HG03064 (cell line): ENCODE data around the gene UNC93A.
"Not testable (repeated sequence)": the region's sequence is repeated elsewhere in the genome, so short reads cannot be mapped to it uniquely, and the experiment has no call there.

Experiments used
- ATAC-seq: cut with Tn5 transposase; IDR thresholded peaks from one replicate; pipeline ENCODE4 v1.9.1; 2021; ENCODE audit warnings: low read depth; ENCODE audit not compliant: unreplicated experiment

UNC93A gene

GRCh38 chr6:167290786-167291622 lies at the start of gene UNC93A:
Gene UNC93A, plus strand, starts transcription at chr6:167291315. Its CDS starts 175 bp downstream, at chr6:167291490.
- ATAC-seq = no peak

GRCh38 chr6:167241321-167242134 lies 49.6 kb upstream of the UNC93A start:
- ATAC-seq = not testable (repeated sequence)

- not testable (repeated sequence) for ATAC-seq
Observed at GRCh38 chr6:167242135-167242506, 49.0 kb upstream of the UNC93A start.

- ATAC-seq = not testable (repeated sequence)
Observed at GRCh38 chr6:167242511-167243051, 48.5 kb upstream of the UNC93A start.

- ATAC-seq = no peak
Observed at GRCh38 chr6:167244064-167244960, 46.8 kb upstream of the UNC93A start.

GRCh38 chr6:167244991-167245390 lies 46.1 kb upstream of the UNC93A start:
- no peak for ATAC-seq

- ATAC-seq = no peak
Observed at GRCh38 chr6:167245591-167245990, 45.5 kb upstream of the UNC93A start.

GRCh38 chr6:167247814-167248595 lies 43.1 kb upstream of the UNC93A start:
- ATAC-seq = no peak

- ATAC-seq = not testable (repeated sequence)
Observed at GRCh38 chr6:167248878-167249455, 42.1 kb upstream of the UNC93A start.

- ATAC-seq = no peak
Observed at GRCh38 chr6:167252271-167252670, 38.8 kb upstream of the UNC93A start.

- ATAC-seq = no peak
Observed at GRCh38 chr6:167255918-167256553, 35.1 kb upstream of the UNC93A start.

GRCh38 chr6:167258646-167259045 lies 32.5 kb upstream of the UNC93A start:
- no peak for ATAC-seq

GRCh38 chr6:167266057-167266829 lies 24.9 kb upstream of the UNC93A start:
- ATAC-seq = not testable (repeated sequence)

- no peak for ATAC-seq
Observed at GRCh38 chr6:167266830-167267555, 24.1 kb upstream of the UNC93A start.

- ATAC-seq = not testable (repeated sequence)
Observed at GRCh38 chr6:167267556-167267898, 23.6 kb upstream of the UNC93A start.

GRCh38 chr6:167267921-167268401 lies 23.2 kb upstream of the UNC93A start:
- no peak for ATAC-seq

GRCh38 chr6:167268683-167269280 lies 22.3 kb upstream of the UNC93A start:
- no peak for ATAC-seq
